ENCODE results near the gene CAPNS1.
"Not testable (repeated sequence)": the region's sequence is repeated elsewhere in the genome, so short reads cannot be mapped to it uniquely, and the experiment has no call there.

CAPNS1 gene

DNA sequence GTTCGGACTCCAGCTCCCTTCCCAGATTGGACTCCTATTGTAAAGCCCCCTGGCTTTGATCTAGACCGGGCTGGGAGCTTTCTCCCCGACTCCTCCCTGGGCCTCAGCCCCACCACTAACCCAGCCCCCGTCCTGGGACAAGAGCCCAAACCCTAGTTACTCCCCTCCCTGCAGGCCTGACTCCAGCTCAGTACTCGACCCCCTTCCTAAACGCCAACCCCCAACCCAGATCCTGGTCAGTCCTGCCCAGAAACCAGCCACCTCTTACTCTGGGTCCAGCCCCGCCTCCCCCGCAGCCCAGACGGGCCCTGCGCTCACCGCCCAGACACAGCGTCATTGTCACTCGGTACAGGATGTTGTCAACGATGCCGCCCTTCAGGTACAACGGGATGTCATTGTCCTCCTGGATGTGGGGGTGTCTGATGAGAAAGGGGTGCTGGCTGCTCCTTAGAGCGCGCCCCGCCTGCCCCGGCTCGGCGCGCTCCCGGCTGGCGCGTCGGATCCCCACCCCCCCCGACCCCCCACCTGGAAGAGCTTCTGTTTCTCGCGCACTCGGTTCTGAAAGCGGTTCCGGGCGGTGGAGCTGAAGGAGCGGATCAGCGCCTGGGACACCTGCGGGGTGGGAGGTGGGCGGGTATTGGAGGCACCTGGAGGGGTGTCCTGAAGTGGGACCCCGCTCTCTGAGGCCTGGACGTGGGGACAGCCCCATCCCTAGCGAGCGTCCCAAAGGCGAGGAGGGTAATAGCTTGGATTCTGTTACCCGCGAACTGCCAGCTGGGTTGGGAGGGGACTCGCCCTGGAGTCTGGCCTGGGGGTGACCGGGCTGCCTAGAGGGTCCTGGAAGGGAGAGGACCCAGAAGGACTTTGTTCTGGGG, 11.5 kb downstream of the CAPNS1 start:
- no peak for DNase-seq (ENCODE audit: low read depth, low spot score)

DNA sequence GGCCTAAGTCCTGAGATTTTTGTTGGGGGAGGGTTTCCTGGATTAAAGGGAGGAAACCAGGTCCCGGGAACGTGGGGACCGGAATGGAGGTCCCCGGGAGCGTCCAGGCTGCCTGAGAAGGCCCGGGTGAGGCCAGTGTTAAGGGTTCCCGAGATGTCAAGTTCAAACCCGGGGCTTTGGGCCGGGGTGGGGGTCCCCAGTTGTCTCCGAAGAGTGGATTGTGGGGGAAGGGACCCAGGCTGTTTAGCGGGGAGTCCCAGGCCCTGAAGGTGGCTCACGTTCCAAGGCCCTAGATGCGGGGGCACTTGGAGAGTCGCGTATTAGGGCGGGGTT, 12.1 kb downstream of the CAPNS1 start:
- no peak for DNase-seq (ENCODE audit: low read depth, low spot score)

- DNase-seq (ENCODE audit: low read depth, low spot score): no peak
Measured at GRCh38 chr19:36152352-36153091, 12.7 kb downstream of the CAPNS1 start, which contains the start of gene COX7A1. Gene COX7A1 (minus strand): TSS chr19:36152447. CDS start chr19:36152407, 40 bp downstream.

DNA sequence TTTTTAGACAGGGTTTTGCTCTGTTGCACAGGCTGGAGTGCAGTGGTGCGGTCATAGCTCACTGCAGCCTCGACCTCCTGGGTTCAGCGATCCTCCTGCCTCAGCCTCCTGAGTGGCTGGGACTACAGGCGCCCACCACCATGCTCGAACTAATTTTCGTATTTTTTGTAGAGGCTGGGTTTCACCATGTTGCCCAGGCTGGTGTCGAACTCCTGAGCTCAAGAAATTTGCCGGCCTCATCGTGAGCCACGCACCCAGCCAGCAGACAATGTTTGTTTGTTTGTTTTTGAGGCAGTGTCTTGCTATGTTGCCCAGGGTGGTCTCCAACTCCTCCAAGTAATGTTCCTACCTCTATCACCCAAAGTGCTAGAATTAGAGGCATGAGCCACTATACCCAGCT, 13.3 kb downstream of the CAPNS1 start:
- no peak for DNase-seq (ENCODE audit: low read depth, low spot score)

- DNase-seq (ENCODE audit: low read depth, low spot score): no peak
Measured at GRCh38 chr19:36160821-36161596, 21.1 kb downstream of the CAPNS1 start.

DNA sequence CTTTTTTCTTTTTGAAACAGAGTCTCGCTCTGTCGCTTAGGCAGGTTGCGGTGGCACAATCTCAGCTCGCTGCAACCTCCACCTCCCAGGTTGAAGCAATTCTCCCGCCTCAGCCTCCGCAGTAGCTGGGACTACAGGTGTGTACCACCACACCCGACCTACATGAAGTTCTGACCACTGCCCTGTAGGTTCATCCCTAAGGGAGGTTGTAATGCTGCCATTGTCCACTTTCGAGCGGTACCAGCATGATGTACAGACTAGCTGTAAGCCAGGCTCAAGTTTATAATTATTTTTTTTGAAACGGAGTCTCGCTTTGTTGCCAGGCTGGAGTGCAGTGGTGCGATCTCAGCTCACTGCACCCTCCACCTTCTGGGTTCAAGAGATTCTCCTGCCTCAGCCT, 23.9 kb downstream of the CAPNS1 start:
- no peak for DNase-seq (ENCODE audit: low read depth, low spot score)

DNA sequence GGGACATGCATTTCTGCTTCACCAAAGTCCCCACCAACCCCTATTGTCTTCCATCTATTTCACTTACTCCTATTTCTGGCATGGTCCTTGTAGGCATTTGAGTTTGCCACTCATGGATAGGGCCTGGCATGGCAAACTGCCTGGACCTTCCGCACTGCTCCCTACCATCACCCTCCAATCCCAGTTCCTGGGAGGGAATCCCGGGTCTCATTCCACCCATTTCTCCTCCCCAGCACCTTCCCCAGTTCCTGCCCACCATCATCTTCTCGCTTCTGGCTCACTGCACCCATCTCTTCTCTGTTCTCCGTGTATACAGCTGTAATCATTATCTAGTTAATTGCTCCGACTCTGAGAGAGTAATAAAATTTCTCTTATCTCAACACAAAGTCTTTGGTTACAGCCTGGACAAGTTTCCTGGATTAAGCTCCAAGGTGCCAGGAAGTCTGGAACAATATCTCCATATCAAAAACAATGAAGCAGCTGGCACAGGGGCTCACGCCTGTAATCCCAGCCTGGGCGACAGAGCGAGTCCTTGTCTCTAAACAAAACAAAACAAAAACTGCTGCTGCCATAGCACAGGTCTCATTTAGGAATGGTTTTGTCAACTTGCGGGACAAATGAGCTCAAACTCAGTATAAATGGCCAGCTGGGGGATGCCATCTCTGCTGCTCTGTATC, 29.4 kb downstream of the CAPNS1 start:
- no peak for DNase-seq (ENCODE audit: low read depth, low spot score)

DNA sequence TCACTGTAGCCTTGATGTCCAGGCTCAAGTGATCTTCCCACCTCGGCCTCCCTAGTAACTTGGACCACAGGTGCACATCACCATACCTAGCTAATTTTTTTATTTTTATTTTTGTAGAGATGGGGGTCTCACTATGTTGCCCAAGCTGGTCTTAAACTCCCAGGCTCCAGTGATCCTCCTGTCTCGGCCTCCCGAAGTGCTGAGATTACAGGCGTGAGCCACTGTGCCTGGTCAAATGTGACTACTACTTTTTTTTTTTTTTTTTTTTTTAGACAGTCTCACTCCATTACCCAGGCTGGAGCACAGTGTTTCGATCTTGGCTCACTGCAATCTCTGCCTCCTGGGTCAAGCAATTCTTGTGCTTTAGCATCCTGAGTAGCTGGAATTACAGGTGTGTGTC, 33.0 kb downstream of the CAPNS1 start:
- DNase-seq (ENCODE audit: low read depth, low spot score): no peak

GRCh38 chr19:36173846-36174245, 34.0 kb downstream of the CAPNS1 start:
- DNase-seq (ENCODE audit: low read depth, low spot score): not testable (repeated sequence)

DNA sequence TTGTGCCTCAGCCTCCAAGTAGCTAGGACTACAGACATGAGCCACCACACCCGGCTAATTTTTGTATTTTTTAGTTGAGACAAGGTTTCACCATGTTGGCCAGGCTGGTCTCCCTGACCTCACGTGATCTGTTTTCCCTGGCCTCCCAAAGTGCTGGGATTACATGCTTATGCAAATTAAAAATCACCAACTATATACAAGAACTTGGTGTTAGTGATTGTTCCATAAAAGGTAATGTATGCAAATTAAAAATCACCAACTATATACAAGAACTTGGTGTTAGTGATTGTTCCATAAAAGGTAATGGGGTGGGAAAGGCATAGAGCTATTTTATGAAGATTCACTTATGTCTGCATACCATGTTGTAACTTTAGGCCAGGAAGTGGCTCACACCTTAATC, 39.2 kb downstream of the CAPNS1 start:
- DNase-seq (ENCODE audit: low read depth, low spot score): not testable (repeated sequence)

- no peak for DNase-seq (ENCODE audit: low read depth, low spot score)
Measured at GRCh38 chr19:36182612-36183244, 42.9 kb downstream of the CAPNS1 start.

DNA sequence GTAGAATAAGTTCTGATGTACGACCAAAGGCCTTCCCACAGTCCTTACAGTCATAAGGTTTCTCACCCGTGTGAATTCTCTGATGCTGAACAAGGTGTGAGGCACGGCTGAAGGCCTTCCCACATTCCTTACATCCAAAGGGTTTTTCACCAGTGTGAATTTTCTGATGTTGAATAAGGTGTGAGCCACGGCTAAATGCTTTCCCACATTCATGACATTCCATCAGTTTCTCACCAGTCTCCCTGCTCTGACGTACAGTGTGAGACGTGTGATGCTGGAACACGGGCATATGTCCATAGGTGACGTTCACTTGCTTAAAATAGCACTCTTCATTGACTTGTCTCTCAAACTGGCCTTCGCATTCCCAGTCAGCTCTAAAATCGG, 43.4 kb downstream of the CAPNS1 start:
- DNase-seq (ENCODE audit: low read depth, low spot score): no peak

DNA sequence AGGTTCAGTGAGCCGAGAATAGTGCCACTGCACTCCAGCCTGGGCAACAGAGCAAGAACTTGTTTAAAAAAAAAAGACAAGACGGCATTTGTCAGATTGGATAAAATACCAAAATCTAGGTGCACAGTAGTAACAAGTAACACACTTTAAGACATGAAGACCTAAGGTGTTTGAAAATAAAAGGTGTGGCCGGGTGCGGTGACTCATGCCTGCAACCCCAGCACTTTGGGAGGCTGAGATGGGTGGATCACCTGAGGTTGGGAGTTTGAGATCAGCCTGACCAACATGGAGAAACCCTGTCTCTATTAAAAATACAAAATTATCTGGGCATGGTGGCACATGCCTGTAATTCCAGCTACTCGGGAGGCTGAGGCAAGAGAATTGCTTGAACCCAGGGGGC, 46.9 kb downstream of the CAPNS1 start:
- DNase-seq (ENCODE audit: low read depth, low spot score): not testable (repeated sequence)

DNA sequence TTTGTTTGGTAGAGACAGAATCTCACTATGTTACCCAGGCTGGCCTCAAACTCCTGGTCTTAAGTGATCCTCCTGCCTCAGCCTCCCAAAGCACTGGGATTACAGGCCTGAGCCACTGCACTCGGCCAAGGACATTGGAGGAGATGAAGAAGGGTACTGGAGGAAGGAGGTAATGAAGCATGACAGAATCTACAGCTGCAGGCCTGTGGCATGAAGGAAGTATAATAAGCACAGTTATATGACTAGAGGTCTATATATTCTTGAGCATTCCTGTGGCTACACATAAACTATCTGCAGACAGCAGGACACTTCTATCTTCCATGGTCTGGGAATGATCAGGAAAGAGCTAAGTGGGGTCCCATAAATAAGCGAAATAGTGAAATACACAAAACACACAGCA, 56.4 kb downstream of the CAPNS1 start:
- DNase-seq (ENCODE audit: low read depth, low spot score): no peak

DNA sequence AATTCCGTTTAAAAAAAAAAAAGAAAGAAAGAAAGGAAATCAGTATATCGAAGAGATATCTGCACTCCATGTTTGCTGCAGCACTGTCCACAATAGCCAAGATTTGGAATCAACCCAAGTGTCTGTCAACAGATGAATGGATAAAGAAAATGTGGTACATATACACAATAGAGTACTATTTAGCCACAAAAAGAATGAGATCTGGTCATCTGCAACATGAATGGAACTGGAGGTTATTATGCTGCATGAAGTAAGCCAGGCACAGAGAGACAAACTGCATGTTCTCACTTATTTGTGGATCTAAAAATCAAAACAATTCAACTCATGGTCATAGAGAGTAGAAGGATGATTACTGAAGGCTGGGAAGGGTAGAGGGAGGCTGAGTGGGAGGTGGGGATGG, 58.3 kb downstream of the CAPNS1 start:
- no peak for DNase-seq (ENCODE audit: low read depth, low spot score)
